HG03521 (cell line): ENCODE results near the gene PLA2G6.
A peak's percentile ranks its signal among the peaks of the same experiment; 100 is the strongest.

Experiments used
- ATAC-seq: cut with Tn5 transposase; IDR thresholded peaks from one replicate; pipeline ENCODE4 v1.9.1; 2021; ENCODE audit warnings: mild to moderate bottlenecking, moderate library complexity; ENCODE audit not compliant: unreplicated experiment

PLA2G6 gene

GRCh38 chr22:38181453-38182200 lies at the start of gene PLA2G6:
TSS of gene PLA2G6 (minus strand) at chr22:38181830. CDS start at chr22:38169426, 12,404 bp downstream.
- peak; percentile 92 for ATAC-seq

- no peak for ATAC-seq
Observed at GRCh38 chr22:38230916-38231315, 49.3 kb upstream of the PLA2G6 start.

GRCh38 chr22:38230108-38230825 lies 48.6 kb upstream of the PLA2G6 start:
- no peak for ATAC-seq

- ATAC-seq, result no peak
Observed at GRCh38 chr22:38228873-38229740, 47.5 kb upstream of the PLA2G6 start.

GRCh38 chr22:38228326-38228872 lies 46.8 kb upstream of the PLA2G6 start:
- no peak for ATAC-seq

- ATAC-seq, result no peak
Observed at GRCh38 chr22:38226853-38227649, 45.4 kb upstream of the PLA2G6 start.

GRCh38 chr22:38223289-38223960 lies 41.8 kb upstream of the PLA2G6 start:
- no peak for ATAC-seq

- ATAC-seq, result no peak
Observed at GRCh38 chr22:38222797-38223119, 41.1 kb upstream of the PLA2G6 start.

- ATAC-seq, result no peak
Observed at GRCh38 chr22:38221908-38222796, 40.5 kb upstream of the PLA2G6 start.

- no peak for ATAC-seq
Observed at GRCh38 chr22:38221407-38221806, 39.8 kb upstream of the PLA2G6 start.

- no peak for ATAC-seq
Observed at GRCh38 chr22:38220653-38221386, 39.2 kb upstream of the PLA2G6 start.

GRCh38 chr22:38220163-38220562 lies 38.5 kb upstream of the PLA2G6 start:
- ATAC-seq, result no peak

- ATAC-seq, result no peak
Observed at GRCh38 chr22:38219632-38220031, 38.0 kb upstream of the PLA2G6 start.

- ATAC-seq, result no peak
Observed at GRCh38 chr22:38218661-38219622, 37.3 kb upstream of the PLA2G6 start.

GRCh38 chr22:38215156-38216038 lies 33.8 kb upstream of the PLA2G6 start:
- no peak for ATAC-seq
